GM12878 (cell line): ENCODE measurements around the gene CACNA2D3. TPM values are rescaled to one million over a fixed set of nuclear protein-coding genes. Genes with fewer than 3 reads are reported as not detected.

Source experiments
- ATAC-seq: fragments of 200-7000 bp; cut with Tn5 transposase; 3 replicates; pipeline ENCODE4 v1.9.1; 2020; ENCODE audit warnings: mild to moderate bottlenecking, moderate library complexity
- BruUV-seq: library from RNA; stranded (reverse); fragments of 400-500 nt; replicated peaks from 2 replicates; lab custom pipeline; 2021; lab: Mats Ljungman, UMichigan
- CTCF ChIA-PET: fragments of 300-600 bp; sonication (Branson Sonifier 250); formaldehyde crosslinking; extraction: SDS; loops from one replicate; lab custom pipeline; 2021; ENCODE audit warnings: inconsistent platforms; lab: Yijun Ruan, JAX
- POLR2A ChIA-PET: fragments of 350-600 bp; formaldehyde crosslinking; extraction: SDS; loops from one replicate; lab custom pipeline; 2021; ENCODE audit warnings: inconsistent platforms; lab: Charles Lee
- RAD21 ChIA-PET: fragments of 300-600 bp; sonication (Branson Sonifier 250); formaldehyde crosslinking; loops from one replicate; lab custom pipeline; 2023; ENCODE audit warnings: antibody characterized with exemption; ENCODE audit not compliant: unreplicated experiment; lab: Charles Lee
- SMC1A ChIA-PET: fragments of 300-600 bp; sonication (Branson Sonifier 250); formaldehyde crosslinking; loops from one replicate; lab custom pipeline; 2023; ENCODE audit not compliant: unreplicated experiment, uncharacterized antibody; lab: Charles Lee
- DNase-seq: peaks from one replicate; pipeline ENCODE4 v3.0.0-alpha.2; 2011; ENCODE audit warnings: low read depth, low spot score
- FAIRE-seq: peaks from 3 replicates; lab custom pipeline; 2011; peaks lifted over from hg19 to GRCh38; lab: Jason Lieb, UNC
- H2AFZ ChIP-seq: 2 replicates; pipeline ENCODE4 v1.6.0; 2011; ENCODE audit warnings: low read depth, low read length, control low read depth; ENCODE audit not compliant: control insufficient read depth
- H3K27ac ChIP-seq: 2 replicates; pipeline ENCODE4 v1.5.1; 2011; ENCODE audit warnings: control low read depth; ENCODE audit not compliant: control insufficient read depth, insufficient read depth
- H3K27me3 ChIP-seq, 2 experiments: replicated peaks in 1 of 2; 2 replicates each; pipeline versions ENCODE4 v1.6.0 to v1.6.1; 2011; ENCODE audit warnings: low read length in 1 of 2; ENCODE audit not compliant: control insufficient read depth in 2 of 2, insufficient read depth in 2 of 2
- H3K36me3 ChIP-seq, 2 experiments: 2 replicates each; pipeline ENCODE4 v1.5.1; 2011; ENCODE audit warnings: low read length in 1 of 2; ENCODE audit not compliant: control insufficient read depth in 2 of 2, insufficient read depth in 2 of 2
- H3K4me1 ChIP-seq: 2 replicates; pipeline ENCODE4 v1.6.1; 2011; ENCODE audit warnings: mild to moderate bottlenecking, low read length, moderate library complexity, mixed read lengths; ENCODE audit not compliant: control insufficient read depth, insufficient read depth
- H3K4me2 ChIP-seq: 2 replicates; pipeline ENCODE4 v1.6.0; 2011; ENCODE audit warnings: control low read depth; ENCODE audit not compliant: control insufficient read depth, insufficient read depth
- H3K4me3 ChIP-seq: fragments of 200-600 bp; sonication (generic); 2 replicates; pipeline ENCODE4 v1.5.1; 2016
- H3K79me2 ChIP-seq: 2 replicates; pipeline ENCODE4 v1.6.0; 2011; ENCODE audit warnings: low read length; ENCODE audit not compliant: control insufficient read depth, insufficient read depth
- H3K9ac ChIP-seq: 2 replicates; pipeline ENCODE4 v1.8.0; 2011; ENCODE audit warnings: low read length, control low read depth, mixed read lengths; ENCODE audit not compliant: control insufficient read depth, insufficient read depth
- H3K9me3 ChIP-seq: replicated peaks from 3 replicates; pipeline ENCODE4 v1.5.1; 2011; ENCODE audit warnings: mild to moderate bottlenecking, low read length; ENCODE audit not compliant: control insufficient read depth, insufficient read depth
- H4K20me1 ChIP-seq: 2 replicates; pipeline ENCODE4 v1.6.0; 2011; ENCODE audit not compliant: control insufficient read depth, insufficient read depth
- ATF3 ChIP-seq: IDR thresholded peaks from 2 replicates; pipeline ENCODE4 v1.6.1; 2011; ENCODE audit warnings: low read depth, mild to moderate bottlenecking, low read length, moderate library complexity, borderline replicate concordance; ENCODE audit errors: extremely low read depth
- CBFB ChIP-seq: IDR thresholded peaks from 2 replicates; pipeline ENCODE4 v1.6.1; 2016; ENCODE audit warnings: antibody characterized with exemption, low read depth
- CBX3 ChIP-seq: fragments of 200-600 bp; sonication (generic); IDR thresholded peaks from 2 replicates; pipeline ENCODE4 v1.6.1; 2016; ENCODE audit warnings: low read depth, borderline replicate concordance
- CHD1 ChIP-seq: IDR thresholded peaks from 2 replicates; pipeline ENCODE4 v1.6.1; 2012; ENCODE audit warnings: low read depth, low read length, improper control_type of control experiment
- DPF2 ChIP-seq: fragments of 450-650 bp; IDR thresholded peaks from 2 replicates; pipeline ENCODE4 v1.6.1; 2017; ENCODE audit warnings: mild to moderate bottlenecking
- E2F4 ChIP-seq: IDR thresholded peaks from 2 replicates; pipeline ENCODE4 v1.6.1; 2012; ENCODE audit warnings: low read depth, low read length, improper control_type of control experiment
- EZH2 ChIP-seq: IDR thresholded peaks from 2 replicates; pipeline ENCODE4 v1.6.1; 2012; ENCODE audit warnings: low read depth, mild to moderate bottlenecking, control low read depth, inconsistent platforms, low read length, borderline replicate concordance; ENCODE audit not compliant: control insufficient read depth
- FOS ChIP-seq: IDR thresholded peaks from 3 replicates; pipeline ENCODE4 v1.6.1; 2011; ENCODE audit warnings: borderline replicate concordance; ENCODE audit not compliant: insufficient read length; ENCODE audit errors: extremely low read depth
- IRF4 ChIP-seq: IDR thresholded peaks from 2 replicates; pipeline ENCODE4 v1.6.1; 2011; ENCODE audit warnings: low read depth, low read length
- MAX ChIP-seq: IDR thresholded peaks from 2 replicates; pipeline ENCODE4 v1.6.1; 2012; ENCODE audit warnings: low read depth, low read length, improper control_type of control experiment
- MTA3 ChIP-seq: IDR thresholded peaks from 2 replicates; pipeline ENCODE4 v1.6.1; 2012; ENCODE audit warnings: low read length, inconsistent platforms, borderline replicate concordance
- NR2F1 ChIP-seq: fragments of 450-650 bp; conservative IDR thresholded peaks from 2 replicates; pipeline ENCODE4 v1.6.1; 2017; ENCODE audit warnings: mild to moderate bottlenecking
- RUNX3 ChIP-seq: IDR thresholded peaks from 2 replicates; pipeline ENCODE4 v1.6.1; 2012; ENCODE audit warnings: low read length, inconsistent platforms
- TAF1 ChIP-seq: IDR thresholded peaks from 2 replicates; pipeline ENCODE4 v1.6.1; 2011; ENCODE audit warnings: mild to moderate bottlenecking, low read depth, low read length, borderline replicate concordance
- TBL1XR1 ChIP-seq: IDR thresholded peaks from 2 replicates; pipeline ENCODE4 v1.6.1; 2012; ENCODE audit warnings: low read depth, low read length, improper control_type of control experiment
- USF2 ChIP-seq: IDR thresholded peaks from 2 replicates; pipeline ENCODE4 v1.6.1; 2011; ENCODE audit warnings: low read depth, low read length, improper control_type of control experiment, borderline replicate concordance
- YBX1 ChIP-seq: fragments of 450-650 bp; IDR thresholded peaks from 2 replicates; pipeline ENCODE4 v1.6.1; 2016; ENCODE audit warnings: antibody characterized with exemption
- ZBED1 ChIP-seq: IDR thresholded peaks from 2 replicates; pipeline ENCODE4 v1.6.1; 2016; ENCODE audit warnings: borderline replicate concordance
- ZNF207 ChIP-seq: fragments of 450-650 bp; IDR thresholded peaks from 2 replicates; pipeline ENCODE4 v1.6.1; 2014; ENCODE audit warnings: antibody characterized with exemption, mild to moderate bottlenecking, borderline replicate concordance
- ZNF592 ChIP-seq: fragments of 450-650 bp; IDR thresholded peaks from 2 replicates; pipeline ENCODE4 v1.6.1; 2017; ENCODE audit warnings: mild to moderate bottlenecking, moderate library complexity
- in situ Hi-C: fragments of 300-500 bp; cut with MboI; formaldehyde crosslinking; loops from 9 replicates; pipeline ENCODE4 v1.14.3; 2018; ENCODE audit warnings: mixed read lengths
- intact Hi-C: fragments of 100-400 bp; cut with micrococcal nuclease; formaldehyde crosslinking; loops from one replicate; pipeline ENCODE4 v1.14.2; 2022; ENCODE audit not compliant: unreplicated experiment
- polyA plus RNA-seq, 11 experiments: library from polyadenylated mRNA; depleted of rRNA in 4 of 11; unstranded in 6 of 11; stranded (reverse) in 5 of 11; fragments of >200 nt; fragmentation: Nextera tagmentation in 4 of 11; fragmentation: Illumina TruSeq in 1 of 11; extraction: Ambion mirVana in 4 of 11; extraction: Trizol in 1 of 11; gene quantifications; 1 replicate in 1 of 11; 2 replicates in 10 of 11; pipeline versions ENCODE4 v1.2.1 to v1.2.3, GENCODE V29; 2011 to 2016; ENCODE audit warnings: inconsistent platforms in 2 of 11, missing spikeins in 2 of 11, low read depth in 1 of 11
- total RNA-seq, 4 experiments: library from RNA; depleted of rRNA in 3 of 4; stranded (reverse); fragments of >200 nt in 3 of 4; fragmentation: Illumina TruSeq in 1 of 4; extraction: Trizol in 1 of 4; gene quantifications; 2 replicates each; pipeline versions ENCODE4 v1.2.1 to v1.2.3, GENCODE V29; 2013 to 2021

CACNA2D3 gene
- total and polyA plus RNA-seq, 10 of the 15 experiments (the other 5 are each of a cell fraction or from before 2014, with no cell fraction given), result not detected

GRCh38 chr3:54647721-54648120, 525.4 kb downstream of the CACNA2D3 start (continued):
- no peak for TF ChIP-seq USF2

- CTCF ChIA-PET, result no interaction called here
- intact Hi-C loops, result no loop called here
- no peak for ATAC-seq
- no peak for TF ChIP-seq CBX3
- TF ChIP-seq ZBED1, result no peak
- TF ChIP-seq EZH2, result no peak
- TF ChIP-seq IRF4, result no peak
- no peak for TF ChIP-seq ATF3
- TF ChIP-seq E2F4, result no peak
- TF ChIP-seq TBL1XR1, result no peak
- TF ChIP-seq RUNX3, result no peak
- no peak for TF ChIP-seq ZNF207
- no peak for TF ChIP-seq CBFB
- no peak for TF ChIP-seq TAF1
- no peak for TF ChIP-seq FOS
- no peak for TF ChIP-seq YBX1
- no peak for TF ChIP-seq MTA3
- TF ChIP-seq MAX, result no peak
- no peak for TF ChIP-seq DPF2
- TF ChIP-seq NR2F1, result no peak
- TF ChIP-seq ZNF592, result no peak
- TF ChIP-seq CHD1, result no peak
Measured at GRCh38 chr3:54649551-54649950, 527.2 kb downstream of the CACNA2D3 start.

More at GRCh38 chr3:54649551-54649950, 527.2 kb downstream of the CACNA2D3 start:
- no peak for FAIRE-seq
- Histone ChIP-seq H3K4me3 (no peak overlapping the region), H4K20me1 (no peaks in the 10 kb centered on the region), H3K4me2 (no peak overlapping the region), H3K36me3 (no peaks in the 10 kb centered on the region), H3K79me2 (no peaks in the 10 kb centered on the region), H3K9me3 (no peaks in the 10 kb centered on the region; the same call in 2 of the 3 replicates), H3K27ac (no peak overlapping the region), H3K4me1 (no peaks in the 10 kb centered on the region; the same call in 1 of the 2 replicates), H3K9ac (no peak overlapping the region), H2AFZ (no peak overlapping the region), H3K27me3 (no peaks in the 10 kb centered on the region)
- BruUV-seq, result no TSS peak
- RAD21 ChIA-PET, result no interaction called here
- in situ Hi-C loops, result no loop called here
- POLR2A ChIA-PET, result no interaction called here
- SMC1A ChIA-PET, result no interaction called here
- DNase-seq, result no peak
